ENCODE measurements around the gene AGO4.
"Not testable (repeated sequence)": the region's sequence is repeated elsewhere in the genome, so short reads cannot be mapped to it uniquely, and the experiment has no call there.

DNA sequence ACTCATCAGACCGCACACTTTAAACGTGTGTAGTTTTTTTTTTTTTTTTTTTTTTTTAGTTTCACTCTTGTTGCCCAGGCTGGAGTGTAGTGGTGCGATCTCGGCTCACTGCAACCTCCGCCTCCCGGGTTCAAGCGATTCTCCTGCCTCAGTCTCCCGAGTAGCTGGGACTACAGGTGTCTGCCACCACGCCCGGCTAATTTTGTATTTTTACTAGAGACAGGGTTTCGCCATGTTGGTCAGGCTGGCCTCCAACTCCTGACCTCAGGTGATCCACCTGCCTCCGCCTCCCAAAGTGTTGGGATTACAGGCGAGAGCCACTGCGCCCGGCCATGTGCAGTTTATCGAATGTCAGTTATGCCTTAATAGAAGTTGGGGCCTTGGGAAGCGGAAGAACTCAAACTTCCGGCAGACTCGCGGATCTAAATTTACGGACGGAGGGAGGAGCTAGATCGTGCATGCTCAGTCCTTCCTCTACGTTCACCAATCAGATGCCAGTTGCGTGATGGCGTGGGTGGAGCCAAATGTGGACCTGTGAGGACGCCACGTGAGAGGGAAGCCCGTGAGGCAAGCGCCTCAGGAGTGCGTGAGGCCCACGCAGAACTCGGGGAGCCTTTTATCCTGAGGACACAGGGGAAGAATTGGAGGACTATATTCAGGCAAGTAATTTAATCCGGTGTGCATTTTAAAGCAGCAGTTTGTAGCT, 61.6 kb downstream of the AGO4 start:
- TF ChIP-seq, protein P1, sequence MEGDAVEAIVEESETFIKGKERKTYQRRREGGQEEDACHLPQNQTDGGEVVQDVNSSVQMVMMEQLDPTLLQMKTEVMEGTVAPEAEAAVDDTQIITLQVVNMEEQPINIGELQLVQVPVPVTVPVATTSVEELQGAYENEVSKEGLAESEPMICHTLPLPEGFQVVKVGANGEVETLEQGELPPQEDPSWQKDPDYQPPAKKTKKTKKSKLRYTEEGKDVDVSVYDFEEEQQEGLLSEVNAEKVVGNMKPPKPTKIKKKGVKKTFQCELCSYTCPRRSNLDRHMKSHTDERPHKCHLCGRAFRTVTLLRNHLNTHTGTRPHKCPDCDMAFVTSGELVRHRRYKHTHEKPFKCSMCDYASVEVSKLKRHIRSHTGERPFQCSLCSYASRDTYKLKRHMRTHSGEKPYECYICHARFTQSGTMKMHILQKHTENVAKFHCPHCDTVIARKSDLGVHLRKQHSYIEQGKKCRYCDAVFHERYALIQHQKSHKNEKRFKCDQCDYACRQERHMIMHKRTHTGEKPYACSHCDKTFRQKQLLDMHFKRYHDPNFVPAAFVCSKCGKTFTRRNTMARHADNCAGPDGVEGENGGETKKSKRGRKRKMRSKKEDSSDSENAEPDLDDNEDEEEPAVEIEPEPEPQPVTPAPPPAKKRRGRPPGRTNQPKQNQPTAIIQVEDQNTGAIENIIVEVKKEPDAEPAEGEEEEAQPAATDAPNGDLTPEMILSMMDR (IDR thresholded peaks at IDR 0.05) = not testable (repeated sequence)
- TF ChIP-seq POLR2A (IDR thresholded peaks at IDR 0.05) = not testable (repeated sequence)

Measured in Peyer's patch (tissue), 4 donors.